Activated CD8-positive, alpha-beta memory T cell treated with anti-CD3 and anti-CD28 coated beads, Interleukin-2, amount 10 ng/mL, durations not matched to agents 7 days and 5 days (primary cell): Measurements from ENCODE around the gene KRTAP5-9. TPM values are rescaled to one million over a fixed set of nuclear protein-coding genes. Genes with fewer than 3 reads are reported as not detected.
"Not testable (repeated sequence)": the region's sequence is repeated elsewhere in the genome, so short reads cannot be mapped to it uniquely, and the experiment has no call there.

Experiments used
- ATAC-seq: fragments of 150-1000 bp; cut with Tn5 transposase; one replicate; pipeline ENCODE4 v1.10.0; 2021; ENCODE audit warnings: moderate library complexity
- CTCF ChIA-PET: fragments of 350-600 bp; sonication (Branson Sonifier 250); formaldehyde crosslinking; loops from one replicate; lab custom pipeline; 2021; ENCODE audit warnings: antibody characterized with exemption; lab: Charles Lee
- DNase-seq: peaks from one replicate; pipeline ENCODE4 v3.0.0-alpha.2; 2020
- H3K27ac Mint-ChIP-seq: one replicate; pipeline ENCODE4 v1.8.0; 2021; ENCODE audit warnings: mild to moderate bottlenecking, mixed read lengths
- H3K27me3 Mint-ChIP-seq: one replicate; pipeline ENCODE4 v1.8.0; 2021; ENCODE audit warnings: mixed read lengths
- H3K36me3 Mint-ChIP-seq: one replicate; pipeline ENCODE4 v1.8.0; 2021; ENCODE audit warnings: mild to moderate bottlenecking, mixed read lengths
- H3K4me1 Mint-ChIP-seq: one replicate; pipeline ENCODE4 v1.8.0; 2021; ENCODE audit warnings: mixed read lengths
- H3K4me3 Mint-ChIP-seq: one replicate; pipeline ENCODE4 v1.8.0; 2021; ENCODE audit warnings: mild to moderate bottlenecking, moderate library complexity, mixed read lengths
- H3K9me3 Mint-ChIP-seq: one replicate; pipeline ENCODE4 v1.8.0; 2022; ENCODE audit warnings: low read depth, mixed read lengths
- total RNA-seq, 2 experiments: library from RNA; stranded (reverse); gene quantifications; one replicate each; pipeline ENCODE4 v1.2.3, GENCODE V29; 2021

KRTAP5-9 gene
- total RNA-seq, 2 experiments from 2014 or later: not detected

DNA sequence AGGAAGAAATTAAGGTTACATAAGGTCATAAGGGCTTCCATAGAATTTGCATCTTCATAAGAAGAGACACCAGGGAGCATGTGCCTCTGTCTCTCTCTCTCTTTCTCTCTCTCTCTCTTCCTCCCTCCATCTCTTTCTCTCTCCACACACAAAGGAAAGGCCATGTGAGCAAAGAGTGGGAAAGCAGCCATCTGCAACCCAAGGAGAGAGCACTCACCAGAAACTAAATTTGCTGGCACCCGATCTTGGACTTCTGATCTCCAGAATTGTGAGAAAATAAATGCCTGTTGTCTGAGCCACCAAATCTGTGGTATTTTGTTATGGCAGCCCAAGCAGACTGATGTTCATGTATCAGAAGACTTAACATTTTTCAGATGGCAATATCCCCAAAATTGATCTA, 10.8 kb downstream of the KRTAP5-9 start:
- CTCF ChIA-PET: no interaction called here
- Mint-ChIP-seq H3K4me1 (no peaks in the 10 kb centered on the region), H3K9me3 (no peaks in the 10 kb centered on the region), H3K27me3 (peaks cover 42% of the 10 kb centered on the region), H3K36me3 (no peaks in the 10 kb centered on the region), H3K4me3 (no peak overlapping the region), H3K27ac (no peak overlapping the region)
- no peak for ATAC-seq
- DNase-seq: no peak

DNA sequence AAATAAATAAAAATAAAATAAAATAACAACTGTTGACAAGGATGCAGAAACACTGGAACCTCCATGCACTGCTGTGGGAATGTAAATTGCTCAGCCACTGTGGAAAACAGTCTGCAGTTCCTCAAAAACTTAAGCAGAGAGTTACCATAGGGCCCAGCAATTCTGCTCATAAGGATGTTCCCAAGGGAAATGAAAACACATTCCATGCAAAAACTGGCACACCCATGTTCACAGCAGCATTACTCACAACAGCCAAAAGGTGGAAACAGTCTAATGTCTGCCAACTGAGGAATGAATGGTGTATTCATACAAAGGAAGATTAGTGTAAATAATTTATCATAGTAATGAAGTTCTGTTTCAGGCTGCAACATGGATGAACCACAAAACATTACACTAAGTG, 13.9 kb downstream of the KRTAP5-9 start:
- Mint-ChIP-seq H3K4me3 (no peak overlapping the region), H3K36me3 (no peaks in the 10 kb centered on the region), H3K4me1 (no peaks in the 10 kb centered on the region), H3K27me3 (peaks cover 47% of the 10 kb centered on the region), H3K27ac (no peak overlapping the region), H3K9me3 (no peaks in the 10 kb centered on the region)
- no peak for DNase-seq
- ATAC-seq: no peak
- CTCF ChIA-PET: no interaction called here

DNA sequence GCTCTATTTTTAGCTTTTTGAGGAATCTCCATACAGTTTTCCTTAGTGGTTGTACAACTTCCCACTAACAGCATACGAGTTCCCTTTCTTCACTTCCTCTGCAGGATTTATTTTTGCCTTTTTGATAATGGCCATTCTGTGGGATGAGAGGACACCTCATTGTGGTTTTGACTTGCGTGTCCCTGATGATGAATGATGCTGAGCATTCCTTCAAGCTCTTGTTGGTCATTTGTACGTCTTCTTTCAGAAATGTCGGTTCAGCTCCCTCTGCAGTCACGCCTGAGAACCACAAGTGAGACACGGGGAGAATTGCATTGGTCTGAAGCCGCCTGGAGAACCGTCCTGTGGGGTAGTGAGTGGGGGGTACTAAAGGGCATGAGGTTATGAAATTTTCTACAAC, 15.2 kb downstream of the KRTAP5-9 start:
- CTCF ChIA-PET: interaction anchor here (1.1 kb wide), 1 partner anchor 70 kb away, joined by 3 read pairs; no protein-coding TSS in a partner anchor
- peaks cover 38% of the 10 kb centered on the region for H3K27me3 Mint-ChIP-seq
- peak; percentile 44 for DNase-seq
- no peak overlapping the region for H3K4me3 Mint-ChIP-seq
- no peaks in the 10 kb centered on the region for H3K4me1 Mint-ChIP-seq
- no peak for ATAC-seq
- H3K9me3 Mint-ChIP-seq: no peaks in the 10 kb centered on the region
- H3K36me3 Mint-ChIP-seq: no peaks in the 10 kb centered on the region
- H3K27ac Mint-ChIP-seq: no peak overlapping the region

- H3K27ac Mint-ChIP-seq: no peak overlapping the region
- peaks cover 34% of the 10 kb centered on the region for H3K27me3 Mint-ChIP-seq
- no peaks in the 10 kb centered on the region for H3K36me3 Mint-ChIP-seq
- H3K4me1 Mint-ChIP-seq: no peaks in the 10 kb centered on the region
- H3K9me3 Mint-ChIP-seq: no peaks in the 10 kb centered on the region
- ATAC-seq: no peak
- DNase-seq: no peak
- CTCF ChIA-PET: interaction anchor here (1.1 kb wide), 1 partner anchor 71 kb away, joined by 3 read pairs; no protein-coding TSS in a partner anchor
- no peak overlapping the region for H3K4me3 Mint-ChIP-seq
These were observed 16.2 kb downstream of the KRTAP5-9 start for GRCh38 chr11:71564430-71564829.

DNA sequence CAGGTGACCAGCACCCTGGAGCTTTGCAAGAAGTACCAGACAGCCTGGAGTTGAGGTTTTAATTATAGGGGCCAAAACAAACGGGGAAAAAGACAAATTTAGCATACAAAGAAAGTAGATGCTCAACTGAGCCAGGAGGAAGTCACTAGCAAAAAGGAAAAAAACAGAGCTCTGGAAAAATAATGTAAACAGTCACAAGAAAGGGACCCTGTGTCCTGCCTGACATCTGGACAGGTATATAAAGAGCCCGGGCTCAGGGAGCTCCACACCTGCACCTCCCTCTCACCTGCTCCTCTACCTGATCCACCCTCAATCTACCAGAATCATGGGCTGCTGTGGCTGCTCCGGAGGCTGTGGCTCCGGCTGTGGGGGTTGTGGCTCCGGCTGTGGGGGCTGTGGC, 17.0 kb downstream of the KRTAP5-9 start, which contains the start of gene KRTAP5-10:
TSS of gene KRTAP5-10 (plus strand) at position 301 of the 400 bp plus-strand sequence. CDS start at position 326, 25 bp downstream.
- Mint-ChIP-seq H3K9me3 (no peaks in the 10 kb centered on the region), H3K4me3 (no peak within 1 kb of the TSS), H3K27me3 (peaks cover 34% of the 10 kb centered on the region), H3K4me1 (no peaks in the 10 kb centered on the region), H3K27ac (no peak within 1 kb of the TSS), H3K36me3 (no peaks in the 10 kb centered on the region)
- CTCF ChIA-PET: no interaction called here
- DNase-seq: no peak
- no peak for ATAC-seq

DNA sequence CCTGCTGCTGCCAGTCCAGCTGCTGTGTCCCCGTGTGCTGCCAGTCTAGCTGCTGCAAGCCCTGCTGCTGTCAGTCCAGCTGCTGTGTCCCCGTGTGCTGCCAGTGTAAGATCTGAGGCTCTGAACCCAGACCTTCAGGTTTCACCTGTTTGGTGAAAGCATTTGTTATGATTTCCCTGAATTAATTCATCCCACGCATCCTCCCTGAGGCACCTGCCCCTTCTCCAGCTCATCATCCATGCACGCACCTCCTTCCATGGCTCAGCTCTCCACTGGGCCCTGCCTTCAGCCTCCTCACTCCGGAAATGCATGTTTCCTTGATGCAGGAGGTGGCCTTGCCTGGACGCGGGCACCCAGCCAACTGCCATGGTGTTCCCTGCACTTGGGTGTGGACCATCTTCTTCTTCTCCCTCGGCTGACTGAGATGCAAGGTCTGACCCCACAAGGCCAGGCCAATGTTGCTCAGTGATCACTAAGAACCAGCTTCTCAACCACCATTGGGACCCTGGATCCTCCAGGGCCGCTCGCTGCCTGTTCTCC, 17.9 kb downstream of the KRTAP5-9 start:
- H3K4me1 Mint-ChIP-seq: no peaks in the 10 kb centered on the region
- no peak overlapping the region for H3K4me3 Mint-ChIP-seq
- H3K27me3 Mint-ChIP-seq: peaks cover 29% of the 10 kb centered on the region
- no peak for ATAC-seq
- no peaks in the 10 kb centered on the region for H3K9me3 Mint-ChIP-seq
- DNase-seq: no peak
- CTCF ChIA-PET: no interaction called here
- H3K27ac Mint-ChIP-seq: no peak overlapping the region
- H3K36me3 Mint-ChIP-seq: no peaks in the 10 kb centered on the region

- peaks cover 23% of the 10 kb centered on the region for H3K27me3 Mint-ChIP-seq
- H3K27ac Mint-ChIP-seq, H3K4me3 Mint-ChIP-seq, DNase-seq, H3K4me1 Mint-ChIP-seq, CTCF ChIA-PET, H3K9me3 Mint-ChIP-seq, H3K36me3 Mint-ChIP-seq, ATAC-seq: not testable (repeated sequence)
These were observed 18.7 kb downstream of the KRTAP5-9 start for GRCh38 chr11:71566626-71567599.

- DNase-seq, H3K27ac Mint-ChIP-seq, H3K4me3 Mint-ChIP-seq, H3K36me3 Mint-ChIP-seq, H3K9me3 Mint-ChIP-seq, H3K4me1 Mint-ChIP-seq, ATAC-seq, CTCF ChIA-PET: not testable (repeated sequence)
- H3K27me3 Mint-ChIP-seq: peaks cover 18% of the 10 kb centered on the region
These were observed 19.4 kb downstream of the KRTAP5-9 start for GRCh38 chr11:71567633-71568032.

GRCh38 chr11:71568704-71569349, 20.6 kb downstream of the KRTAP5-9 start:
- peaks cover 9% of the 10 kb centered on the region for H3K27me3 Mint-ChIP-seq
- H3K9me3 Mint-ChIP-seq: no peaks in the 10 kb centered on the region
- H3K4me3 Mint-ChIP-seq: no peak overlapping the region
- H3K4me1 Mint-ChIP-seq: no peaks in the 10 kb centered on the region
- DNase-seq (no peak), ATAC-seq (no peak)
- H3K36me3 Mint-ChIP-seq: no peaks in the 10 kb centered on the region
- CTCF ChIA-PET: no interaction called here
- H3K27ac Mint-ChIP-seq: no peak overlapping the region

- CTCF ChIA-PET, ATAC-seq: not testable (repeated sequence)
These were observed 23.1 kb downstream of the KRTAP5-9 start for GRCh38 chr11:71571101-71571850.

GRCh38 chr11:71572811-71573210, 24.6 kb downstream of the KRTAP5-9 start:
- no peak for ATAC-seq
- H3K36me3 Mint-ChIP-seq: no peaks in the 10 kb centered on the region
- H3K4me1 Mint-ChIP-seq: no peaks in the 10 kb centered on the region
- H3K27ac Mint-ChIP-seq: no peak overlapping the region
- no peaks in the 10 kb centered on the region for H3K9me3 Mint-ChIP-seq
- CTCF ChIA-PET: no interaction called here
- DNase-seq: no peak
- no peaks in the 10 kb centered on the region for H3K27me3 Mint-ChIP-seq
- H3K4me3 Mint-ChIP-seq: no peak overlapping the region

More at GRCh38 chr11:71571101-71571850, 23.1 kb downstream of the KRTAP5-9 start:
- H3K4me3 Mint-ChIP-seq, H3K4me1 Mint-ChIP-seq, DNase-seq, H3K27ac Mint-ChIP-seq, H3K36me3 Mint-ChIP-seq, H3K9me3 Mint-ChIP-seq, H3K27me3 Mint-ChIP-seq: not testable (repeated sequence)

DNA sequence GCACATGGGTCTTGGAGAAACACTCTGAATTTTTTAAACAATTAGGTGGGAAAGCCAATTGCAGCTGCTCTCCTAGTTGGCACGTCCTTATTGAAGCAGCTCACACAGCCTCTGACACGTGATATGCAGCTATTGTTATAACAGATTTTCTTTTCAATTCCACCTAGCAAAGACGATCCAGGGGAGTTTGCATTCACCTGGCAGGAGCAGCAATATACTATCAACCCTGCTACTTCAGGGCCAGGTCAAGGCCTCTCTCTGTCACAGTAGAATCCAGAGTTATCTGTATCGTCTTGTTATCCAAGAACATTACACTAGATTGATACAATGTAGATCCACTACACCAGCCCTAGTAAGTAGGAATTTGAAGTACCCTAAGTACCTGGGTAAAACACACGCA, 26.2 kb downstream of the KRTAP5-9 start:
- CTCF ChIA-PET: no interaction called here
- Mint-ChIP-seq H3K27ac (no peak overlapping the region), H3K9me3 (no peaks in the 10 kb centered on the region)

More for the DNA sequence above, 26.2 kb downstream of the KRTAP5-9 start:
- Mint-ChIP-seq H3K4me1 (no peaks in the 10 kb centered on the region), H3K4me3 (no peak overlapping the region), H3K36me3 (no peaks in the 10 kb centered on the region), H3K27me3 (no peaks in the 10 kb centered on the region)
- ATAC-seq (no peak), DNase-seq (peak; percentile 5)
